Peyer's patch (tissue), 4 donors: ENCODE data around the gene TTC9. TPM values are rescaled to one million over a fixed set of nuclear protein-coding genes. Genes with fewer than 3 reads are reported as not detected.

ENCODE experiments used
- DNase-seq, 3 donors: peaks; one replicate each; pipeline ENCODE4 v3.0.0-alpha.2; 2017 to 2019
- H3K27ac ChIP-seq, 4 donors: fragments of 200-600 bp; sonication (generic); one replicate each; pipeline ENCODE4 v1.5.1; 2016 to 2019
- H3K27me3 ChIP-seq, 2 donors: fragments of 200-600 bp; sonication (generic); one replicate each; pipeline ENCODE4 v1.5.1; 2019
- H3K36me3 ChIP-seq, 3 donors: fragments of 200-600 bp; sonication (generic); one replicate each; pipeline ENCODE4 v1.5.1; 2016 to 2019
- H3K4me1 ChIP-seq, 4 donors: fragments of 200-600 bp; sonication (generic); one replicate each; pipeline ENCODE4 v1.5.1; 2016 to 2019
- H3K4me3 ChIP-seq, 4 donors: fragments of 200-600 bp; sonication (generic); 1 replicate in 3 of 4; 2 replicates in 1 of 4; pipeline ENCODE4 v1.5.1; 2016 to 2019; ENCODE audit warnings: mild to moderate bottlenecking in 1 of 4
- H3K9me3 ChIP-seq, 4 donors: fragments of 200-600 bp; sonication (generic); one replicate each; pipeline ENCODE4 v1.5.1; 2016 to 2019; ENCODE audit warnings: mild to moderate bottlenecking in 1 of 4
- CTCF ChIP-seq, 6 experiments: fragments of 450-650 bp in 4 of 6; fragments of 200-600 bp in 2 of 6; sonication (generic) in 1 of 6; IDR thresholded peaks; one replicate each; pipeline ENCODE4 v1.5.1; 2017 to 2019; ENCODE audit warnings: antibody characterized with exemption in 6 of 6, mild to moderate bottlenecking in 3 of 6, moderate library complexity in 1 of 6
- POLR2A ChIP-seq, 2 donors: fragments of 450-650 bp; IDR thresholded peaks; one replicate each; pipeline ENCODE4 v1.5.1; 2017; ENCODE audit warnings: antibody characterized with exemption in 2 of 2, mild to moderate bottlenecking in 2 of 2, moderate library complexity in 2 of 2
- total RNA-seq, 4 donors: library from RNA; depleted of rRNA; stranded (reverse); fragments of >200 nt; gene quantifications; one replicate each; pipeline ENCODE4 v1.1.0, GENCODE V29; 2016

TTC9 gene
- total RNA-seq, result under 1 TPM; 0.35 to 0.83 (median 0.46) TPM

- Histone ChIP-seq H3K9me3 (no peaks in the 10 kb centered on the region), H3K4me3 (peak within 1 kb of the TSS; percentile 63 to 83 (median 71)), H3K27ac (peak within 1 kb of the TSS; percentile 36 to 92 (median 74)), H3K36me3 (no peaks in the 10 kb centered on the region), H3K27me3 (no peaks in the 10 kb centered on the region), H3K4me1 (peaks cover 0 to 14% (median 0%) of the 10 kb centered on the region in 4 donors)
- peak in 2 of 3 donors; percentile 50 to 53 for DNase-seq
- no peak for TF ChIP-seq CTCF (IDR thresholded peaks at IDR 0.05)
- no peak for TF ChIP-seq POLR2A (IDR thresholded peaks at IDR 0.05)
Measured at GRCh38 chr14:70641548-70642302, at the start of gene TTC9. TTC9 (plus strand) TSS chr14:70641916; CDS start chr14:70642130, 214 bp downstream.

- H3K27me3 ChIP-seq, result no peaks in the 10 kb centered on the region
- peaks cover 0 to 5% (median 4%) of the 10 kb centered on the region in 4 donors for H3K4me1 ChIP-seq
- no peak overlapping the region for H3K4me3 ChIP-seq
- TF ChIP-seq POLR2A (IDR thresholded peaks at IDR 0.05) (no peak), CTCF (IDR thresholded peaks at IDR 0.05) (no peak)
- H3K9me3 ChIP-seq, result no peaks in the 10 kb centered on the region
- H3K27ac ChIP-seq, result no peak overlapping the region
- no peak for DNase-seq
- H3K36me3 ChIP-seq, result peaks cover 0 to 75% (median 0%) of the 10 kb centered on the region in 3 donors
Measured at GRCh38 chr14:70594461-70594860, 47.3 kb upstream of the TTC9 start.

GRCh38 chr14:70595443-70596185 is 46.1 kb upstream of the TTC9 start:
- Histone ChIP-seq H3K27ac (no peak overlapping the region), H3K4me3 (no peak overlapping the region), H3K4me1 (peaks cover 0 to 10% (median 8%) of the 10 kb centered on the region in 4 donors), H3K27me3 (no peaks in the 10 kb centered on the region), H3K9me3 (no peaks in the 10 kb centered on the region), H3K36me3 (peaks cover 0 to 67% (median 0%) of the 10 kb centered on the region in 3 donors)
- TF ChIP-seq POLR2A (IDR thresholded peaks at IDR 0.05) (no peak), CTCF (IDR thresholded peaks at IDR 0.05) (no peak)
- no peak for DNase-seq

DNA sequence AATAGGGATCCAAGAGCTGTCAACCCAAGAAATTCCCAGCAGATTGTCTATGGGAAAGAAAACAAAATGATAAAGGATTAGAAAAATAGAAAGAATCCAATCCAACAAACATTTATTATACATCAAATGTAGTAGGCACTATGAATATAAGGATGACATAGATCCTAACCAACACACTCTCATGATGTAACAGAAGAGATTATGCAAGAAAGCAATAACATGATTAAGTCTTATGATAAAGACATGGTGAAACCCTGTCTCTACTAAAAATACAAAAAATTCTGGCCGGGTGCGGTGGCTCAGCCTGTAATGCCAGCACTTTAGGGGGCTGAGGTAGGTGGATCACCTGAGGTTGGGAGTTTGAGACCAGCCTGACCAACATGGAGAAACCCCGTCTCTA is 44.0 kb upstream of the TTC9 start:
- TF ChIP-seq POLR2A (IDR thresholded peaks at IDR 0.05) (no peak), CTCF (IDR thresholded peaks at IDR 0.05) (no peak)
- DNase-seq, result no peak
- H3K27me3 ChIP-seq, result no peaks in the 10 kb centered on the region
- H3K27ac ChIP-seq, result no peak overlapping the region
- H3K4me1 ChIP-seq, result peaks cover 0 to 10% (median 8%) of the 10 kb centered on the region in 4 donors
- H3K36me3 ChIP-seq, result peaks cover 0 to 47% (median 0%) of the 10 kb centered on the region in 3 donors
- H3K9me3 ChIP-seq, result no peaks in the 10 kb centered on the region
- H3K4me3 ChIP-seq, result no peak overlapping the region

DNA sequence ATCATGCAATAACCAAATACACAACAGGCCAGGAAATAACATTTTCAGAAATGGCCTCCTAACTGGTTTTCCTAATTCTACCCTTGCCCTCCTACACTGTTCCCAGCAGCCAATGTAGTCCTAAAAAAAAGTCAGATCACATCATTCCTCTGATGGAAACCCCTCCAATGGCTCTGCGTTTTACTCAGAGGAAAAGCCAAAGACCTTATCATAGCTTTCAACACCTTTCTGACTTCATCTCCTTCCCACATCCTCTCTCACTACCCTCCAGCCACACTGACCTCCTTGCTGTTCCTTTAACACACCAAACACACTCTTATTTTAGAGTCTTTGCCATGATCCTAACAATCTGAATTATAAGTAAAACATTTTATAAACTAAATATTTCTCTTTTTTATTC is 42.4 kb upstream of the TTC9 start:
- peaks cover 0 to 10% (median 8%) of the 10 kb centered on the region in 4 donors for H3K4me1 ChIP-seq
- no peaks in the 10 kb centered on the region for H3K9me3 ChIP-seq
- no peak overlapping the region for H3K27ac ChIP-seq
- DNase-seq, result no peak
- no peak for TF ChIP-seq CTCF (IDR thresholded peaks at IDR 0.05)
- no peak for TF ChIP-seq POLR2A (IDR thresholded peaks at IDR 0.05)
- H3K4me3 ChIP-seq, result peak overlapping the region in 3 of 4 donors; percentile 61 to 75 (median 70)
- H3K36me3 ChIP-seq, result peaks cover 0 to 31% (median 0%) of the 10 kb centered on the region in 3 donors
- no peaks in the 10 kb centered on the region for H3K27me3 ChIP-seq
